H9 (cell line): Measurements from ENCODE around the gene ANKRD11. TPM values are rescaled to one million over a fixed set of nuclear protein-coding genes. Genes with fewer than 3 reads are reported as not detected.
A peak's percentile ranks its signal among the peaks of the same experiment; 100 is the strongest.

Experiments used
- DNase-seq: peaks from one replicate; pipeline ENCODE4 v3.0.0-alpha.2; 2017
- H2AFZ ChIP-seq: one replicate; pipeline ENCODE4 v1.6.1; 2013; ENCODE audit warnings: mild to moderate bottlenecking, low read length, control low read depth, moderate library complexity
- H2AK5ac ChIP-seq: 2 replicates; pipeline ENCODE4 v1.6.1; 2013; ENCODE audit warnings: low read length, control low read depth, mixed read lengths; ENCODE audit not compliant: insufficient read length
- H2BK120ac ChIP-seq: one replicate; pipeline ENCODE4 v1.6.1; 2013; ENCODE audit warnings: low read depth, mild to moderate bottlenecking, low read length, control low read depth, inconsistent platforms; ENCODE audit not compliant: poor library complexity, severe bottlenecking
- H2BK12ac ChIP-seq: 2 replicates; pipeline ENCODE4 v1.6.1; 2013; ENCODE audit warnings: low read length, control low read depth, mixed read lengths, low read depth; ENCODE audit not compliant: insufficient read length
- H2BK15ac ChIP-seq: 2 replicates; pipeline ENCODE4 v1.6.1; 2013; ENCODE audit warnings: low read depth, low read length, control low read depth
- H2BK20ac ChIP-seq: one replicate; pipeline ENCODE4 v1.6.1; 2013; ENCODE audit warnings: low read depth, mild to moderate bottlenecking, low read length, control low read depth, inconsistent platforms; ENCODE audit not compliant: poor library complexity, severe bottlenecking
- H2BK5ac ChIP-seq: 2 replicates; pipeline ENCODE4 v1.6.1; 2013; ENCODE audit warnings: low read length, control low read depth, mixed read lengths; ENCODE audit not compliant: insufficient read length
- H3K14ac ChIP-seq: 2 replicates; pipeline ENCODE4 v1.6.1; 2013; ENCODE audit warnings: low read length, control low read depth; ENCODE audit not compliant: insufficient read depth
- H3K18ac ChIP-seq: 2 replicates; pipeline ENCODE4 v1.6.1; 2013; ENCODE audit warnings: low read depth, mild to moderate bottlenecking, mixed read lengths, low read length, control low read depth; ENCODE audit not compliant: insufficient read length
- H3K23ac ChIP-seq: 2 replicates; pipeline ENCODE4 v1.6.1; 2013; ENCODE audit warnings: low read length, control low read depth, mixed read lengths, low read depth; ENCODE audit not compliant: insufficient read length
- H3K23me2 ChIP-seq: 2 replicates; pipeline ENCODE4 v1.6.1; 2013; ENCODE audit warnings: low read depth, mild to moderate bottlenecking, mixed read lengths, low read length, control low read depth; ENCODE audit not compliant: insufficient read length, poor library complexity, severe bottlenecking
- H3K27ac ChIP-seq: 2 replicates; pipeline ENCODE4 v1.5.1; 2013; ENCODE audit warnings: low read length, control low read depth, mixed read lengths, low read depth; ENCODE audit not compliant: insufficient read length
- H3K27me3 ChIP-seq: 2 replicates; pipeline ENCODE4 v1.6.1; 2013; ENCODE audit warnings: low read length, control low read depth, inconsistent platforms; ENCODE audit not compliant: insufficient read depth
- H3K4ac ChIP-seq: 2 replicates; pipeline ENCODE4 v1.6.1; 2013; ENCODE audit warnings: low read depth, mild to moderate bottlenecking, control low read depth, inconsistent platforms, low read length, moderate library complexity
- H3K4me1 ChIP-seq: 2 replicates; pipeline ENCODE4 v1.6.1; 2013; ENCODE audit warnings: low read length, control low read depth, inconsistent platforms; ENCODE audit not compliant: insufficient read depth
- H3K4me2 ChIP-seq: 2 replicates; pipeline ENCODE4 v1.6.1; 2013; ENCODE audit warnings: low read length, control low read depth, mixed read lengths; ENCODE audit not compliant: insufficient read length, insufficient read depth
- H3K56ac ChIP-seq: 2 replicates; pipeline ENCODE4 v1.6.1; 2013; ENCODE audit warnings: low read depth, mild to moderate bottlenecking, mixed read lengths, low read length, control low read depth; ENCODE audit not compliant: insufficient read length
- H3K79me1 ChIP-seq: 2 replicates; pipeline ENCODE4 v1.6.1; 2013; ENCODE audit warnings: low read depth, mild to moderate bottlenecking, moderate library complexity, low read length, control low read depth, inconsistent platforms; ENCODE audit not compliant: insufficient read depth, poor library complexity, severe bottlenecking
- H3K79me2 ChIP-seq: 2 replicates; pipeline ENCODE4 v1.6.1; 2013; ENCODE audit warnings: low read length, control low read depth, inconsistent platforms; ENCODE audit not compliant: insufficient read depth
- H3K9ac ChIP-seq: 2 replicates; pipeline ENCODE4 v1.6.1; 2013; ENCODE audit warnings: low read length, control low read depth, mixed read lengths; ENCODE audit not compliant: insufficient read length; ENCODE audit errors: extremely low read depth
- H3K9me3 ChIP-seq: one replicate; pipeline ENCODE4 v1.6.1; 2013; ENCODE audit warnings: low read depth, low read length, inconsistent platforms; ENCODE audit not compliant: control insufficient read depth
- H3T11ph ChIP-seq: one replicate; pipeline ENCODE4 v1.6.1; 2013; ENCODE audit warnings: mild to moderate bottlenecking, low read length, control low read depth, inconsistent platforms
- H4K20me1 ChIP-seq: one replicate; pipeline ENCODE4 v1.6.1; 2013; ENCODE audit not compliant: control insufficient read depth, insufficient read length, insufficient read depth
- H4K5ac ChIP-seq: 2 replicates; pipeline ENCODE4 v1.6.1; 2013; ENCODE audit warnings: low read depth, mild to moderate bottlenecking, mixed read lengths, low read length, control low read depth; ENCODE audit not compliant: insufficient read length
- H4K8ac ChIP-seq: replicated peaks from 2 replicates; pipeline ENCODE4 v1.6.1; 2013; ENCODE audit warnings: low read length, control low read depth, mixed read lengths, low read depth; ENCODE audit not compliant: insufficient read length
- H4K91ac ChIP-seq: 2 replicates; pipeline ENCODE4 v1.6.1; 2013; ENCODE audit warnings: low read depth, mild to moderate bottlenecking, moderate library complexity, mixed read lengths, low read length, control low read depth; ENCODE audit not compliant: insufficient read length
- H3K27ac Mint-ChIP-seq, 3 experiments: 2 replicates in 2 of 3; 3 replicates in 1 of 3; pipeline ENCODE4 v1.8.0; 2020 to 2021; ENCODE audit warnings: mixed read lengths in 3 of 3, mild to moderate bottlenecking in 1 of 3, moderate library complexity in 1 of 3
- H3K27me3 Mint-ChIP-seq: 2 replicates; pipeline ENCODE4 v1.8.0; 2021; ENCODE audit warnings: low read depth, mild to moderate bottlenecking, moderate library complexity, mixed read lengths
- H3K36me3 Mint-ChIP-seq, 3 experiments: 2 replicates in 2 of 3; 3 replicates in 1 of 3; pipeline ENCODE4 v1.8.0; 2020 to 2021; ENCODE audit warnings: low read depth in 3 of 3, mixed read lengths in 3 of 3; ENCODE audit not compliant: insufficient read depth in 1 of 3
- H3K4me1 Mint-ChIP-seq, 2 experiments: 2 replicates each; pipeline ENCODE4 v1.8.0; 2020; ENCODE audit warnings: mixed read lengths in 2 of 2
- H3K4me3 Mint-ChIP-seq, 2 experiments: 2 replicates in 1 of 2; 3 replicates in 1 of 2; pipeline ENCODE4 v1.8.0; 2020 to 2021; ENCODE audit warnings: mild to moderate bottlenecking in 2 of 2, mixed read lengths in 2 of 2, moderate library complexity in 1 of 2
- H3K9me3 Mint-ChIP-seq, 2 experiments: 2 replicates in 1 of 2; 3 replicates in 1 of 2; pipeline ENCODE4 v1.8.0; 2020; ENCODE audit warnings: mild to moderate bottlenecking in 2 of 2, mixed read lengths in 2 of 2, moderate library complexity in 1 of 2
- WGBS: extraction: QIAGEN DNeasy Blood & Tissue Kit; methylation state at CpG from one replicate; pipeline ENCODE4 v1.1.7; 2013; ENCODE audit warnings: missing lambda C conversion rate, low lambda C conversion rate, mixed read lengths; ENCODE audit not compliant: insufficient read length; ENCODE audit errors: extremely low coverage; 5-methylcytosine and 5-hydroxymethylcytosine counted together
- total RNA-seq: library from RNA; stranded (reverse); gene quantifications from 2 replicates; pipeline ENCODE4 v1.2.1, GENCODE V29; 2021
- TF ChIP-seq, protein P1 (sequence below): fragments of 200-600 bp; sonication (generic); conservative IDR thresholded peaks from 3 replicates; pipeline ENCODE4 v1.8.0; 2021; ENCODE audit warnings: antibody characterized with exemption, mild to moderate bottlenecking

The ANKRD11 gene
- total RNA-seq, 1 experiment from 2014 or later, result 181 TPM

DNA sequence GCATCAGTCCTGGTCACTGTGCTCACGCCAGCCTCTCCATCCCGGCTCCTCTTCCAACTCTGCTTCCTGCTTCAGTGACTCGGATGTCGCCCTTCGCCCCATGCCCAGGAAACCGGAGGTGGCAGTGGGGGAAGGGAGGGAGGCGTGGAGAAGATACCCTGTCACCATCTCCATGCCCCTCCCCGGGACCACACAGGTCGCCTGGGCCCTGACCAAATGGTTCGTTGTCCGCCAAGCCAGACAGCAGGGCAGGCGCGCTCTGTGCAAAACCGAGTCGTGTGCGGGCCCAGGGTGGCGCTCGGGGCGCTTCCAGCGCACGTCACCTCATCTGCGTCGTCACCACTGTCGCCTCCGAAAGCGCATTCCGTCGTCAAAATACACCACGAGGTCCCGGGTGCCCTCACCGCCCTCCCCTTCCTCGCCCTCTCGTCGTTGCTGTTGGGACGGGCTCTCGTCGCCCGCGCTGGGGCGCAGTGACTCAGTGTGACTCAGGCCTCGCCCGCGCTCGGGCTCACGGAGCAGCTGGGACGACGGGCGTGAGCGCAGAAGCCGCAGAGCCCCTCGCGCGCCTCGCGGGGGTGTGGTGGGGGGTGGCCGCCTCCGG lies 233.6 kb downstream of the ANKRD11 start:
- Mint-ChIP-seq H3K4me3 (no peak overlapping the region), H3K4me1 (peaks cover 0 to 3% of the 10 kb centered on the region in 2 experiments; a peak in 1 of 4 replicates), H3K27me3 (no peaks in the 10 kb centered on the region; the same call in 1 of the 2 replicates), H3K27ac (no peak overlapping the region), H3K36me3 (no peaks in the 10 kb centered on the region), H3K9me3 (no peaks in the 10 kb centered on the region)
- H3K9ac ChIP-seq, result no peak overlapping the region
- H4K91ac ChIP-seq, result no peak overlapping the region
- peak overlapping the region; percentile 17 for H3K4me2 ChIP-seq
- no peaks in the 10 kb centered on the region for H3K9me3 ChIP-seq
- no peak overlapping the region for H2BK120ac ChIP-seq
- no peaks in the 10 kb centered on the region for H3K27me3 ChIP-seq
- no peak overlapping the region for H4K5ac ChIP-seq
- no peaks in the 10 kb centered on the region for H4K20me1 ChIP-seq
- peak overlapping the region; percentile 41 for H3K14ac ChIP-seq
- H2BK12ac ChIP-seq, result no peak overlapping the region
- H2BK5ac ChIP-seq, result no peak overlapping the region
- no peaks in the 10 kb centered on the region for H3K79me2 ChIP-seq
- no peak overlapping the region for H3K56ac ChIP-seq
- no peak overlapping the region for H3K23ac ChIP-seq
- H3K4ac ChIP-seq, result no peak overlapping the region
- no peaks in the 10 kb centered on the region for H3K23me2 ChIP-seq
- H2AFZ ChIP-seq, result no peak overlapping the region
- H2AK5ac ChIP-seq, result no peak overlapping the region
- H3T11ph ChIP-seq, result no peak overlapping the region
- no peak overlapping the region for H4K8ac ChIP-seq
- peak overlapping the region; percentile 74 for H3K18ac ChIP-seq
- H3K27ac ChIP-seq, result no peak overlapping the region
- no CpG with 5 or more reads among the region's 57 CpGs for WGBS
- TF ChIP-seq, protein P1, sequence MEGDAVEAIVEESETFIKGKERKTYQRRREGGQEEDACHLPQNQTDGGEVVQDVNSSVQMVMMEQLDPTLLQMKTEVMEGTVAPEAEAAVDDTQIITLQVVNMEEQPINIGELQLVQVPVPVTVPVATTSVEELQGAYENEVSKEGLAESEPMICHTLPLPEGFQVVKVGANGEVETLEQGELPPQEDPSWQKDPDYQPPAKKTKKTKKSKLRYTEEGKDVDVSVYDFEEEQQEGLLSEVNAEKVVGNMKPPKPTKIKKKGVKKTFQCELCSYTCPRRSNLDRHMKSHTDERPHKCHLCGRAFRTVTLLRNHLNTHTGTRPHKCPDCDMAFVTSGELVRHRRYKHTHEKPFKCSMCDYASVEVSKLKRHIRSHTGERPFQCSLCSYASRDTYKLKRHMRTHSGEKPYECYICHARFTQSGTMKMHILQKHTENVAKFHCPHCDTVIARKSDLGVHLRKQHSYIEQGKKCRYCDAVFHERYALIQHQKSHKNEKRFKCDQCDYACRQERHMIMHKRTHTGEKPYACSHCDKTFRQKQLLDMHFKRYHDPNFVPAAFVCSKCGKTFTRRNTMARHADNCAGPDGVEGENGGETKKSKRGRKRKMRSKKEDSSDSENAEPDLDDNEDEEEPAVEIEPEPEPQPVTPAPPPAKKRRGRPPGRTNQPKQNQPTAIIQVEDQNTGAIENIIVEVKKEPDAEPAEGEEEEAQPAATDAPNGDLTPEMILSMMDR, result no peak
- H3K4me1 ChIP-seq, result no peaks in the 10 kb centered on the region
- no peaks in the 10 kb centered on the region for H3K79me1 ChIP-seq
- H2BK20ac ChIP-seq, result no peak overlapping the region
- peak; percentile 76 for DNase-seq
- H2BK15ac ChIP-seq, result no peak overlapping the region
